Stimulated activated CD4-positive, alpha-beta T cell treated with anti-CD3 and anti-CD28 coated beads, Interleukin-15, amount 100 ng/mL, for 24 hours (primary cell): ENCODE results near the gene SCUBE1.
"Not testable (repeated sequence)": the region's sequence is repeated elsewhere in the genome, so short reads cannot be mapped to it uniquely, and the experiment has no call there.

ENCODE experiments used
- DNase-seq: peaks from one replicate; pipeline ENCODE4 v3.0.0-alpha.2; 2020

SCUBE1 gene

DNA sequence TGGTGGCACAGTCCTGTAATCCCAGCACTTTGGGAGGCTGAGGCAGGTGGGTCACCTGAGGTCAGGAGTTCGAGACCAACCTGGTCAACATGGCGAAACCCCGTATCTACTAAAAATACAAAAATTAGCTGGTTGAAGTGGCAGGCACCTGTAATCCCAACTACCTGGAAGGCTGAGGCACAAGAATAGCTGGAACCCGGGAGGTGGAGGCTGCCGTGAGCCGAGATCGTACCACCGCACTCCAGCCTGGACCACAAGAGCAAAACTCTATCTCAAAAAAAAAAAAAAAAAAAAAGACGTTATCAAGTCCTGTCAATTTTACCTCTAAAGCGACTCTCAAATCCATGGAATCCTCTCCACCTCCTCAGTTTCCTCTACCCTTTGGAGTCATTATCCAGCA lies 12.5 kb upstream of the SCUBE1 start:
- DNase-seq = not testable (repeated sequence)

DNA sequence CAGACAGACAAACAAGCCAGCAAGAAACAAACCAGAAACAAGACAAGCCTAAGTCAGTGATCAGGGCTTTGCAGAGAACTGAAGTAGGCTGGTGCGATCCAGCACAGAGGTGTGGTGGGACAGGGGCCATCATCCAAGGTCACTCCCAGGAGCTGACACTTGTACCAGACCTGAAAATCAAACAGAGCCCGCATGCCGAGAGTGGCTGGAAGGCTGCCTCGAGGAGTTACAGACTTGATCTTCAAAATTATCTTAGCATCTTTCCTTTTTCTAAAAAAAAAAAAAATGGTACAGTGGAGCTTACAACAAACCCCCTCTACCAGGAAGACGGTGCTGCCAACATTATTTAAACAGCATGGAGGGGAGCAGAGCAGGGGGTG lies 8.8 kb upstream of the SCUBE1 start:
- DNase-seq = no peak

DNA sequence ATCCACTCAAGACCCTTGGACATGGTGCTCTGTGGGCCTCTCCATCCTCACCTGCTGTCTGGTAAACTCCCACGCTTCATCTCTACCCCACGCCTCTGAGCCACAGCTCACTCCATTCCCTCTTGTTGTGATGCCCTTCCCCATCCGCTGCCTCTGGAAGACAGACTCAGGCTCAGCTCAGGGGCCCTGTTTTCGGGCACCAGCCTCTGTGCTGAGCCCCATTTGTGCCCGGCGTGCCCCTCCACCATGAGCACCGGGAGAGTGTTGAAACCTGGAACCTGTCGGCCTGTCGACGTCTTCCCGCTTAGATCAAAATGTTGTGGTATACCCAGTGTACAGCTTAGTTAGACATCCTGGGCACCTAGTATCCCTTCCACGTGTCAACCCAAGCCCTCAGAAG lies 6.5 kb upstream of the SCUBE1 start:
- DNase-seq = no peak

DNA sequence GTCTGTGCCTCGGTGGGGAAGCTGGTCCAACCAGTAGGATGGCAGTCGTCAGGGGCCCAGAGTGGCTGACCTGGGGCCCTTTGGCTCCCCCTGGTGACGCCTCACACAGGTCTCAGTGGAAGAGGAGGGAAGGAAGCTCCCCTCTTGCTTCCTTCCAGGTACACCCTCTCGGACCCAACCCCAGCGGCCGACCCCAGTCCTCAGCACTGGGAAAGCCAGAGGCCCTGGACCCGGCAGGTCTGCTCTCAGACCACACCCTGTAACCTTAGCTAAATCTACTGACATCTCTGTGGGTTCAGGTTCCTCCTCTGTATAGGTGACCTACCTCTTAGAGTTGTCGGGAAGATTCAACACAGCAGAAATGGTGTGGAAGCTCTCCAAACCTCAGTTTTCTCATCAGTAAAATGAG lies 3.4 kb upstream of the SCUBE1 start:
- DNase-seq = peak; percentile 79

DNA sequence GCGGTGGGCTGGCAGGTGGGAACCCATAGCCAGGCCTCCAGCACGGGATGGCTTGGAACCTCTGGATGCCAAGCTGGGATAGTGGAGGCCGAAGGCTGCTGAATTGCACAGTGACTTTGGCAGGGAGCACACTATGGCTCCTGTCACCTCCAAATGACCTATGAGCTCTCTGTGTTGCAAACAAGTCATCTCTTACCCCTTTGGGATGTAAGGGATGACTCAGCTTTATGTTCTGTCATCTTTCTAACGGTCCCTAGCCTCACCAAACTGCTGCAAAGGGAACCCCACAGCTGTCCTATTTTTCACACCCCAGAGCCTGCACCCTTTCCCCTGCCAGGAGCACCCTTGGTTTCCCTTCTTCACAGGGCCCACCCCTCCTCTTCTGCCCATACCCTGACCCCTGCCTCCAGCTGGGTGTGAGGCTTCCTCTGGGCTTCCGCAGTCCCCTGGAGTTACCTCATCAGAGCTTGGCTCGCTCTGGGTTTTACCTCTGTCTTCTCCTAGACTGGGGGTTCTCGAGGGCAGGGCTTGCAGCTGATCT lies 2.7 kb upstream of the SCUBE1 start:
- DNase-seq = no peak

DNA sequence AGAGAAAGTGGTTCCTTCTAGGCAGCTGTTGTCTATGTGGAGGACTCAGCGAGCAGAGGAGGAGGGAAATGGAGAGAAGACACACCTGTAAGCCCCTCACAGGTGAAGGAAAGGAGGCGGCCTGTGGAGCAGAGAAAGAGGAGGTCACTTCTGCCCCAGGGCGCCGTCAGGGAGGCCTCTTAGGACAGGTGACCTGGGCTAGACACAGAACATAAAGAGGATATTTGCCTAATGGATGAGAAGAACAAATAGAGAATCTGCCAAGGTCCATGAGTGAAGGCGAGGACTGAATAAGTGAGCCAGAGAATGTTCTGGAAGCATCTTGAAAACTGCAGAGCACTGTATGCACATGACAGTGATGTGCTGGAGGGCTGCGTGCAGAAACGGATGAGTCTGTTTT lies 2.2 kb upstream of the SCUBE1 start:
- no peak for DNase-seq

DNA sequence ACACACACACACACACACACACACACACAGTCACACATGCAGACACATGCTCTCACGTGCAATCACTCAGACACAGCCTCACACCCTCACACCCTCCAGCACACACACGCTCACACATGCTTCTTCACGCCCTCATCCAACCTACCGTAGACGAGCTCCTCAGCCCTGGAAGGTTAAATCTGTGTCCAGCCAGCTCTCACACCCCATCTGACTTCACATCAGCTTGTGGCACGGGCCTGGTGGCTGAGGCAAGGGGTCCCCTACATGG lies 1.3 kb upstream of the SCUBE1 start:
- DNase-seq = no peak

DNA sequence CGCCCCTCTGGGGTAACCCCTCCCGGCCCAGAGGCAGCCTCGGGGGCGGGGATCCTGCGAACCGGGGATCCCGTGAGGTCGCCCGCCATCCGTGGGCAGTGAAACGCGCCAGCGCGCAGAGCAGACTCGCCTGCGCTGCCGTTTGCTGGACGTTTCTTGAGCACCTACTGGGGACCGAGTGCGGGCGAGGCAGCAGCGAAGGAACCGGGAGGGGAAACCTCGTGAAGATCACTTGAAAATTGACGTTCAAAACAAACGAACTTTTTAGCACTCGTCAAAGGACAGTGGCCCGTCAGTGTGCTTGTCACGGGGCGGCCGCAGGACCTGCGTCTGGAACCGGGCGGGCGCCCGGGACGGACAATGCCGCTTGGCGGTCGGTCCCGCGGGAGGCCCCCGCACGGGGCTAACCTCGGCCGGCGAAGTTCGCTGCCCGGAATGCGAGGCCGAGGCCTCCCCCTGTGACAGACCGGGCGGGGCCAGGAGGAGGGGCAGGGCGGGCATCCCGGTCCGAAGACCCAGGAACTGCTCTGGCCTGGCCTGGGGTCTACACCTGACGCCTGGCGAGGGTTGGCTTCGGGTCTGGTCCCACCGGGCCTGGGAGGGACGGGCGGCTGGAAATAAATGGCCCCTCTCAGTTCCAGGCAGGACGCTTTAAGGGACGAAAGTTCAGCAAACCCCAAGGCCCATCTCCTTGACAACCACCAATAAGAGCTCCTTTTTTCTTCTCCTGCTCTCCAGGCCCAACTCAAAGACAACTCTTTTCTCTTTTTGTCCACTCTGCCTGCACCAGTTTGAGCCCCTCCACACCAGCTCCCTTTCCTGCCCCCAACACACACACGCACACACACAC lies 723 bp upstream of the SCUBE1 start:
- no peak for DNase-seq

DNA sequence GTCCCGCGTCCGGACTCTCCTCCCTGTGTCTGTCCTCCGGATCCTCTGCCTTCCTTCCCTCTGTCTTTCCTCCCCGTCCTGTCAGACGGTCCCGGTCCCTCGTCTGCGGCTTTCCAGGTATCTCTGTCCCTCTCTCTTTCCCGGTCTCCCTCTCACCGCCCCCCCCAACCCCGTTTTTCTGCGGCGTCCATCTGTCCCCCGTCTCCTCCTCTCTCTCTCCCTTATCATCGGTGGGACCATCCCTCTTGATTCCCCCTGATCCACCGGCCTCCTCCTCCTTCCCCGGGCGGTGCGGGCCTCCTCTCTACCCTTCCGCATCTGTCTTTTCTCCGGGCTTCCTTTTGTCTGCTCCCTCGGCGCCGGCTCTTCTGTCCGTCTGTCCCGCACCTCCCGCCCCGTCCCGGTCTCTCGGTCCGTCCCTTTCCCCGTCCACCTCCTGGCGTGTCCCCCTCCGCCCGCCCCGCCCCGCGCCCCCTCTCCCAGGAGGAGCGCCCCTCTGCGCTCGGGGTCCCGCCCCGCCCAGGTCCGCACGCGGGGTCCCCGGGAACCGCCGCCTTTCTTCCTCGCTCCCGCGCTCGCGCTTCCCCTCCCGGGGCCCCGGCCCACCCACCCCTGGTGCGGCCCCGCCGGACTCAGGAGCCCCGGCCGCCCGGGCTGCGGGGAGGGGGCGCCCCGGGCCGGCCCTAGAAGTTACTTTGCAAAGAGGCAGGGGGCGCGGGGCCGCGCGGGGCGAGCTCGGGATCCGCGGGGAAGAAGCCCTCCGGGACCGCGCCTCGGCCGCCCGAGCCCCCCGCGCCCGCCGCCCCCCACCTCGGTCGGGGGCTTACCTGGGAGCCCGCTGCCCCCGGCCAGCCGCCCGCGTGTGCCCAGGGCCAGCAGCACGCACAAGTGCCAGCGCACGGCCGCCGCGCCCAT lies 568 bp downstream of the SCUBE1 start:
- DNase-seq = no peak

DNA sequence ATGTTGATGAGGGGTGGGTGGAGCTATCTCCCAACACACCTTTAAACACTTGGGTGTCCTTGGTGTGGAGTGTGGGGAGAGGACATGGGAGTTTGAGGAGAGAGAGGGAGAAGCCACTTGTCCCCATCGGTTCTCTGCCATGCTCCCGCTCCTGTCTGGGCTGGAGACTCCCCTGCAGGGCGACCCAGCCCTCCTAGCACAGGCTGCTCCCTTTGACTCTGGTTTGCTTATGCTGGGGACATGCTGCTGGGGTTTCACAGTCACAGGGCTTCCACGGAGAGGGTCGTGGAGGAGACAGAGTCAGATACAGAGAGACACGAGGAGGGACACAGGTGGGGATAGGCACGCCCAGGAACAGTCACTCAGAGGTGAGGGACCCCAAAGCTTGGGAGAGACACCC lies 1.6 kb downstream of the SCUBE1 start:
- no peak for DNase-seq

DNA sequence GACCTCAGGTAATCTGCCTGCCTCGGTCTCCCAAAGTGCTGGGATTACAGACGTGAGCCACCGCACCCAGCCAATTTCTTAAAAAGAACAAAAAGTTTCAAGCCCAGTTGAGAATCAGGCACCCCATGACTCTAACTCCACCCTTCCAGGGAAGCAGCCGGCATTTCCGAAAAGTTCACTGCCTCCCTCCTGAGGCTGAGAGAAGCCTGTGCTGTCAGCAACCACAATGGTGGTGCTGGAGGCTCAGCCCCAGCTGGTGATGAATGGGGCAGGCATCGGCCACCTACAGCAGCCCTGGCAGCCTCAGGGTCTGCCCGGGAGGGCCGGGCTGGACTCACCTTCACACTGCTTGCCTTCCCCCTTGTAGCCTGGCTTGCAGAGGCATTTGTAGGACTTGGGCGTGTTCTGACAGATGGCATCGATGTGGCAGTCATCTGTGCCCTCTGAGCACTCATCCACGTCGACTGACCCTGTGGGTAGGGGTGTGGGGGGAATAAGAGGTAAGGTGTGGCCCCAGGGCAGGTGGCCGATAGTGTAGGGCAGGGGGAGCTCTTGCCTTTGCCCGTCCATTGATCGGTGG lies 4.3 kb downstream of the SCUBE1 start:
- DNase-seq = no peak

DNA sequence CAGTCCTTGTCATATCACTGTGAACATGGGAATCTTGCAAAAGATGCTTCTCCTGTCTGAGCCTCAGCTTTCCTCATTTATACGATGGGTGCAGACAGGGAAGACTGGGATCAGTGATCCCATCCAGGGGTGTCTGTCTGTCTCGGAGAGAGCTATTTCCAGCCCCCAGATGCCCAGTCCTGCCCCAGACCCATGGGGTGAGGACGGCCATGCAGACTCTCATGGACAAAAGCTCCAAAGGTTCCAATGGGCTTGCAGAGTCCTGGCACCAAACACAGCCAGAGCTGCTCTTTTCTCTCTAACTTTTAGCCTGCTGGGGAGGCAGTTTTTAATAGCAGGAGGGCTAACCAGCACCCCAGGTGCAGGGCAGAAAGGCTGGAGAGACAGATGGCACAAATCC lies 5.2 kb downstream of the SCUBE1 start:
- no peak for DNase-seq

DNA sequence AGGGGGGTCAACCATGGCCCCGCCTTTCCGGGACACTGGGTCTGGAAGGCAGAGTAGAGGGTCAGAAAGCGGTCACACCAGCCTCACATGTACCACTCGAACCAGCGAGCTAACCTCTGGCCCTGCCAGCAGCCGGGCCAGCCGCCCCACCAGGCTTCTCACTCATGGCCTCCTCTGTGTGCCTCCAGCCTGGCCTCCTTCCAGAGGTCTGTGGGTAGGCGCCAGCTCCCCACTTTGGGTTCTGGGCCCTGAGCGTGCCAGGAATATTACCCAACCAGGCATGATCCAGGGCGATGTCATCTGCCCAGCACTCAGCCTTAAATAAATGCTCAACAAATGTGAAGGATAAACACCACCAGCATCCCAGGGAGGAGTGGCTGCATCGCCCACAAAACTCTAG lies 5.8 kb downstream of the SCUBE1 start:
- DNase-seq = no peak

DNA sequence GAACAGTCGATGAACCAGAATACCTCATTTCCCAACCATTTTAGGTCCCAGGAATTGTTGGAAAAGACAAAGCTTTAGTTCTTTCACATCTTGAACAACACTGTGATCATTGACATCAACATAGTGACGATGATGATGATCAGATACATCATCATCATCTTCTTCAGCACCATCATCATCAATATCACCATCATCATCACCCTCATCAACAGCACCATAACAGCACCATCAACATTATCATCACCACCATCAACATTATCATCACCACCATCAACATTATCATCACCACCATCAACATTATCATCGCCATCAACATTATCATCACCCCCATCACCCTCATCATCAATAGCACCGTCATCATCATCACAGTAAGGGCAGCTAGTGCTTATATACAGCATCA lies 8.8 kb downstream of the SCUBE1 start:
- no peak for DNase-seq

DNA sequence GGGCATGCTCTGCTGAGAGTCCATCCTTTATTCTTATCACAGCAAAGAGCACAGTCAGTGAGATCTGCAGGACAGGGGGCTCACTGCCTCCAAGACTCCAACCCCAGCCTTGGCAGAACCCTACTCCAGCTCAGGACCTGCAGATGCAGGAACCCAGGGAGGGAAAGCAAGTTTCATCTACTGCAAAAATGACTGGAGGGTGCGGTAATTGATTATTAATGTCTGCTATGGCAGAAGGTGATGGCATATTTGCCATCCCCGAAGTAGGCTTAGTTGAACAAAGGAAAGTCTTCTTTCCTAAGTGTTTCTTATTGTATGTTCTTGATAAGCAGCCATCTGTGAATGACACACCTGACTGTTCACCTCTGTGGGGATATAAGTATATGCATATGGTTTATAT lies 9.2 kb downstream of the SCUBE1 start:
- no peak for DNase-seq

DNA sequence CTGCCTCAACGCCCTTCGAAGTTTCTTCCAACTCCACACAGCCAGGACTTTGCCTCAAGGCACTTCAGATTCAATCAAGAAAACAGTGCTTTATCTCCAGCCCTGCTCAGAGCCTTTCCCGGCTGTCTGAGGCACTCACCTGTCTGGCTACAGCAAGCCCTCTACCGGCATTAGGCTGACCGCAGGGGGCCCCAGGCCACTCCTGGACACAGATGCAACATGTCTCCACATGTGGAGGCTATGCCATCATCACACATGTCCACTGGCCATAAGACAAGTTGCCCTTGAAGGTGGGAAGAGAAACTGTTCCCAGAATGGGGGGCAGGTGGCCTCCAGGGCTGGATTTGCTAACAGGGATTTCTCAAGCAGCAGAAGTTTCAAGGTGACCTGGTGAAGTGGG lies 10.0 kb downstream of the SCUBE1 start:
- no peak for DNase-seq

DNA sequence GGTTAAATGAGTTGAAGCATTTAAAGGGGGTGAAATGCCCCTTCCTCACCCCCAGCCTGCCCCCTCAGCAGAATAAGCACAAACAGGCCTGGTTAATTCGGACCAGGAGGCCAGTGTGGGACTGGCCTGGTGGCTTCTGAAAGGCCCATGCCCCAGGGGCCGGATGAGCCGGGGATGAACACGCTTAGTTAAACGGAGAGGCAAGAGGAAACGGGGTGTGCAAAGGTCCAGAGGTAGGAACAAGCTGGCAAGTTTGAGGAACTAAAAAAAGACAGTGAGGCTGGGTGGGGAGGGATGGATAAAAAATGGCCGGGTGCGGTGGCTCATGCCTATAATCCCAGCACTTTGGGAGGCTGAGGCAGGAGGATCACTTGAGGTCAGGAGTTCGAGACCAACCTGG lies 11.5 kb downstream of the SCUBE1 start:
- DNase-seq = no peak

DNA sequence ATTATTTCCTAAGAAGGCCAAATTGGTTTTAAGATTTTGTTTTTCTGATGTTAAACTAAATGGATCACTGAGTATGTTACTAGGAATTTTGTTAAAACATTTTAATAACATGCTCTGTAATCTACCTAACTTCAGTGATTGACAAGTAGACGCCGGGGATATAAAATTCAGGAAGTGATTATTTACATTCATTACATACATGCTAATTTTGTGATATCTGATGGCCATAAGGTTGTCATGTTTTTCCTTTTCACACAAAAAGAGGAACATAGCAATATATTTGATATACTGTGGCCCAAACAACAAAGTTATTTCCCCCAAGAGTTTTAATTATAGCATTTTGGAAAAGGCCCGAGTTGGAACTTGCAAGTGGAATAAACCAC lies 12.1 kb downstream of the SCUBE1 start:
- DNase-seq = no peak

DNA sequence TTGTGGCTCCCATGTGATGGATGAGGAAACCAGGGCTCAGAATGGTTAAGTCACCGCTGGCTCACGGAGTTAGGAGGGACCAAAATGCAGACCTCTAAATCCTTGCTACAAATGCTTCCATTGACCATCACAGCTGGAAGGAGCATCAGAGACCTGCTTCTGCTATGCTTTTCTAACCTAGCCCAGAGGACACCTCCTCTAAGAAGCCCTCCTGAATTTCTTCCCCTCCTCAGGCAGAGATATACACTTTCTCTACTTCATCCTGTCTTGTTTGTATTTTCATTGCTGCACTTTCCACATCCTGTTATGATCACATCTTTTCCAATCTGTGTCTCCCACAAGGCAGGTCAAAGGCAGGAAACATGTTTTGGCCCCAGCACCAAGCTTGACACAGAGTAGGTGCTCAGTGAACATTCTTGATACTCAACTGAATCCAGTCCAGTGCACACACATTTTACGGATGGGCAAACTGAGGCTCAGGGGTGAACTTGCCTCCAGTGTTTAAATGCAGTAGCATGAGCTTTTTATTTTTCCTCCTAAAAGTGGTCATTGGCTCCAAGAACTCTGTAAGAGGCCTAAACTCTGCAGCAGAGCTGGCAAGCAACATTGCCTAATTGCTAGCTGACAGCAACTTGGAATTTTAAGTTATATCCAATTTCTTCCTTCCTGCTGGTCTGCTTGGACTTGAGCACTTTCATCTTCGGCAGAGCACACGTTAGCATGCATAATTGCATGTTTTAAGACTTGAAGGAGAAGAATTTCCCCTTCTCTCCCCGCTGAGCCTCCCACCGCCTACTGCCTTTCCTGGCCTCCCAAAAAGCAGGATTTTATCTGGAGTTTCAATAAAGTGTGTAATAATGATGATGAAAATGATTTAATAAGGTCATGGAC lies 12.7 kb downstream of the SCUBE1 start:
- no peak for DNase-seq

DNA sequence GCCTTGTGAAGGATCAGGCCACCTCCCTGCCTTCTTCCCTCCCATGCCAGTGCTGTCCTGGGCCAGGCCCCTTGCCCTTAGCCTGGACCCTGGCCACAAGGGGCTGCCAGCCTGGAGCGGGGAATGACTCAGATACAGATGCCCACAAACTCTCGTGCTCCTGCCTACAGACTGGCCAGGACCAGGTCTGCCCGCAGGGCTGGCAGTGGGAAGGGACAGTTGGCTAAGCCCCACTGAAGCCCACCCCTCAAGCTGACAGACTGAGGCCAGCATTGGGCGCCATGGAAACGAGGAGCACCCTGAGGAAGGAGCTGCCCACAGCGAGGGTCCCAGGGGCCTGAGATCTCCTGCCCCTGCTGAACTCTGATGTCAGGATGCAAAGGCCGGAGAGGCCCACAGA lies 14.1 kb downstream of the SCUBE1 start:
- no peak for DNase-seq

DNA sequence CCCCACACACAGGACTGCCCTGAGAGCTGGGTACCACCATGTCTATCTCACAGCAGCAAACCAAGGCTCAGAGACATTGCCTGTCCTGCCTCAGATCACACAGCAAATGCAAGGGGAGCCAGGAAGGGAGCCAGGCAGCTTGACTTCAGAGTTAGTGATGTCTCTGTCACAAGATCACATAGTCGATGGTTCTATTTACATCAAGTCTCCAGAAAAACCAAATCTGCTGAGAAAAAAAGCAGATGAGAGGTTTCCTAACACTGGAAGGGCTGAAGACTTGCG lies 16.1 kb downstream of the SCUBE1 start:
- DNase-seq = no peak

DNA sequence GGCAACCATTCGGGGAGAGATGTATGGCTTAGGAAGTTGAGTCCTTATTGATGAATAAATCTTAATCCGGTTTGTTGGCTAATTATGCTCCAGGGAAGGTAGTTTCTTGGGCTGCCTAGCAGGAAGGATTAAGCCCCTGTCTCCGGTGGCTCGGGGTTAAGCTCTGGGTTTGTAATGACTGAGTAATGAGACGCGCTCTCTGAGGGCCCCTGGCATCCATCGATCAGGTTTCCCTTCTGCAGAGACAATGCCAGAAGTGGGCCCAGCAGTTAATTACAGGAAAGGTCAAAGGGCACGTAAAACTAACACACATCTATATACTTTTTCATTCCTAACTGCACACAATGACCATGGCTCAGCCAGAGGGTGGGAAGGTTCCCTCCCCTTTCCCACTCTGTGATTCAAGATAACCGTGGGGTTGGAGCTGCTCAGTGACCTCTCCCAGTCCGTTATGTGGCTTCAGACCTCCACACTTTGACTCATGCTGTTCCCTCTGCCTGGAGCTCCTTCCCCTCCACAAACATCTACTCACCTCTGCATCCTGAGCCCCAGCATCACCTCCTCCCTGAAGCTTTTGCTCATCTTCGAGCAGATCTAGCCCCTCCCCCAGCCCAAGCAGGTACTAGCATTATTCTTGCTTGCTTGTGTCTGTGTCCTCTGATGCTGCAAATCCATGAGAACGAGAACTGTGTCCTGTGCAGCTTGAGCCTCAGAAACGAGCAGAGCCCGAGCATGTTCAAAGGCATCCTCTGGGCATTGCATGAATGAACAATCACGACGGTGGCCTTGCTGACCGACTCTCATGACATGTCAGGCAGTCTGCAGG lies 16.6 kb downstream of the SCUBE1 start:
- DNase-seq = no peak
